ENCODE measurements around the gene GBP1.

Gene GBP1

DNA sequence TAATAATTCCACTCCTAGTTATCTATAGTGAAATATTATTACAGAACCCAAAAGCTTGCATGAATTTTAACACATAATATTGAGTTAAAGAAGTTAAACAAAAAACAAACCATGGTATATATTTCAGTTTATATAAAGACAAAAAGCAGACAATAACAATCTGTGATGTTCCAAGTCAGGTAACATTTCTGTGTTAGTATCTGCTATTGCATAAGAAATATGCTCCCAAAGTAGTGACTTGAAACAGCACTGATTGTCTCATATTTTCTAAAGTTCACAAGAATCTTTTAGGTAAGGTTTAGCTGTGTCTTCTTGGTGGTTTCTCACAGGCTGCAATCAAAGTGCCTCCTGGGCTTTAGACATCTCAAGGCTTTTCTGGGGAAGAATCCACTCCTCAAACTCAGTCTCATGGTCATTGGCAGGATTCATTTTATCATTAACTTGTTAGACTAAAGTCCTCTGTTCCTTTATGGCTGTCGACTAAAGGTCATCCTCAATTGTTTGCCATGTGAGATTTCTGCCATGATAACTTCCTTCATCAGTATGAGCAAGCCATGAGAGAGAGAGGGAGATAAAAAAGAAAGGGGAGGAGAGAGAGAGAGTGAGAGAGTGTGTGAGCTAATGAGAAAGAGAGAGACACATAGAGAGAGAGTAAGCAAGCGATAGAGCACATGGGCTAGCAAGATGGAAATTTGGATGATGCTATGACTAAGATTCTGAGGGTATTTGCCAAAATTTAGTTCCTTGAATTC is 19.9 kb downstream of the GBP1 start:
- no peak for TF ChIP-seq CTCF (IDR thresholded peaks at IDR 0.05; ENCODE audit: borderline replicate concordance, insufficient read depth, low read depth, low read length)
- no peak overlapping the region for H3K4me3 ChIP-seq (ENCODE audit: low read depth, low read length)

DNA sequence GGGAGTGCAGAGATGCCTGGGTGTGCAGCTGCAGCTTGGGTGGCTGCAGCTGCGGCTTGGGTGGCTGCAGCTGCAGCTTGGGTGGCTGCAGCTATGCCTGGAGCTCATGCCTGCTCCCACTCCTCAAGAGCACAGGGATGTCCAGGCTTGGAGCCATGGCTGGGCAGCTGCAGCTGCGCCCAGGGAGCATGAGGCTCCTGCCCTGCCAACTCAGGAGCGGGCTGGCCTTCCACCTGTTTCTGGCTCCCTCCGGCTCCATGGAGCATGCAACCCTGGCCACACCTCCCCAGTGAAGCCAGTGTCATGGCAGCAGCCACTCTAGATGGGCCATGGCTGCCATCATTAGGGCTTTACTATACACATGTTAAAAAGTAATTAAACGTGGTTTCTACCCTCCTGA is 21.1 kb downstream of the GBP1 start:
- no peak for TF ChIP-seq CTCF (IDR thresholded peaks at IDR 0.05; ENCODE audit: borderline replicate concordance, insufficient read depth, low read depth, low read length)
- no peak overlapping the region for H3K4me3 ChIP-seq (ENCODE audit: low read depth, low read length)

DNA sequence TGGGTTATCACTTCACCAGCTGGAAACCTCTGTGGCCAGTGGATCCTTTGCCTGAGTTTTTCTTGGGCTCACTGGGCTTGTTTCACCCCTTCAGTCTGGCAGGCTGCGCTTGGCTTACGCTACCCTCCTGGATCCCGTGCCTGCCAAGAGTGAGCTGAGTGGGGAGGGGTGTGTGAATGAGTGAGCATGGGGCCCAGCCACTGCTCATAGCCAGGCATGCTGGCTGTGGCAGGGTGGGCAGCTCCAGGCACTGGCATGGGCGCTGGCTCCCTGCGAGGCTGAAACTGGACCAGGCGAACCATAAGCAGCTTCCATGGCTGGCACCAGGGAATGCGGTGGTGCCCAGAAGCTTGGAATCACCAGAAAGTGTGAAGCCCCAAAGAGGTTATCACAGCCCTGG is 22.5 kb downstream of the GBP1 start:
- TF ChIP-seq CTCF (IDR thresholded peaks at IDR 0.05; ENCODE audit: borderline replicate concordance, insufficient read depth, low read depth, low read length) = no peak
- no peak overlapping the region for H3K4me3 ChIP-seq (ENCODE audit: low read depth, low read length)

GRCh38 chr1:89041721-89042120 is 23.3 kb downstream of the GBP1 start:
- H3K4me3 ChIP-seq (ENCODE audit: low read depth, low read length) = no peak overlapping the region
- no peak for TF ChIP-seq CTCF (IDR thresholded peaks at IDR 0.05; ENCODE audit: borderline replicate concordance, insufficient read depth, low read depth, low read length)

DNA sequence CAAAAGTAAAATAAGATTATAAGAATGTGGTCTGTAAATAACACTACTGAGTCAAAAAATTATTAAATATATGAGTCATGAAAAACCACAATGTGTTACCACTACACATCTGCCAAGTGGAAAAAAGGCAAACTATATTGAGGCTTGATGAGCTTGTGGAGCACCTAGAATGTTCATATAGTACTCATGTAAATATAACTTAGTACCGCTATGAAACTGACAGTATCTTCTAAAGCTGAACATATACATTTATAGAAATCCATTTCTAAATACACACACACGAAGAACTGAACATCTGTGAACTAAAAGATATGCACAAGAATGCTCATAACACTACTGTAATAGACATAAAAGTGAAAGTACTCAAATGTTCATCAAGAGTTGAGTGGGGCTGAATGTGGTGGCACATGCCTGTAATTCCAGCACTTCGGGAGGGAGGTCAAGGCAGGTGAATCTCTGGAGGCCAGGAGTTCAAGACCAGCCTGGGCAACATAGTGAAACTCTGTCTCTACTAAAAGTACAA is 23.8 kb downstream of the GBP1 start:
- TF ChIP-seq CTCF (IDR thresholded peaks at IDR 0.05; ENCODE audit: borderline replicate concordance, insufficient read depth, low read depth, low read length) = no peak
- H3K4me3 ChIP-seq (ENCODE audit: low read depth, low read length) = no peak overlapping the region

GRCh38 chr1:89040315-89040626 is 24.7 kb downstream of the GBP1 start:
- H3K4me3 ChIP-seq (ENCODE audit: low read depth, low read length) = no peak overlapping the region

More at GRCh38 chr1:89040315-89040626, 24.7 kb downstream of the GBP1 start:
- no peak for TF ChIP-seq CTCF (IDR thresholded peaks at IDR 0.05; ENCODE audit: borderline replicate concordance, insufficient read depth, low read depth, low read length)
